Natural killer cell (primary cell): Measurements from ENCODE around the gene SORCS1. TPM values are rescaled to one million over a fixed set of nuclear protein-coding genes. Genes with fewer than 3 reads are reported as not detected.
A peak's percentile ranks its signal among the peaks of the same experiment; 100 is the strongest.

Experiments
- ATAC-seq, 3 donors: fragments of 150-1000 bp in 2 of 3; fragments of 200-7000 bp in 1 of 3; cut with Tn5 transposase; 1 replicate in 1 of 3; 2 replicates in 2 of 3; pipeline ENCODE4 v1.10.0; 2021; ENCODE audit warnings: mild to moderate bottlenecking in 2 of 3, moderate library complexity in 2 of 3
- DNase-seq, 2 donors: peaks; one replicate each; pipeline versions ENCODE4 v3.0.0 to v3.0.0-alpha.2; 2013 to 2021; ENCODE audit warnings: mixed read lengths in 1 of 2
- H3K27ac ChIP-seq: one replicate; pipeline ENCODE4 v1.5.1; 2013; ENCODE audit warnings: mild to moderate bottlenecking, low read length
- H3K27me3 ChIP-seq: one replicate; pipeline ENCODE4 v1.6.1; 2013; ENCODE audit warnings: low read length; ENCODE audit not compliant: control insufficient read depth, insufficient read depth
- H3K36me3 ChIP-seq: one replicate; pipeline ENCODE4 v1.6.1; 2013; ENCODE audit warnings: low read length; ENCODE audit not compliant: control insufficient read depth, insufficient read depth
- H3K4me1 ChIP-seq: one replicate; pipeline ENCODE4 v1.6.1; 2013; ENCODE audit warnings: low read length; ENCODE audit not compliant: control insufficient read depth, insufficient read depth
- H3K4me3 ChIP-seq: one replicate; pipeline ENCODE4 v1.5.1; 2013; ENCODE audit warnings: low read length
- H3K9me3 ChIP-seq: one replicate; pipeline ENCODE4 v1.6.1; 2013; ENCODE audit warnings: low read length; ENCODE audit not compliant: control insufficient read depth, insufficient read depth
- H3K27ac Mint-ChIP-seq, 2 donors: one replicate each; pipeline ENCODE4 v1.8.0; 2022; ENCODE audit warnings: mild to moderate bottlenecking in 2 of 2, mixed read lengths in 2 of 2, moderate library complexity in 1 of 2
- H3K27me3 Mint-ChIP-seq, 2 donors: one replicate each; pipeline ENCODE4 v1.8.0; 2022; ENCODE audit warnings: low read depth in 2 of 2, mixed read lengths in 2 of 2
- H3K36me3 Mint-ChIP-seq: one replicate; pipeline ENCODE4 v1.8.0; 2022; ENCODE audit warnings: mixed read lengths
- H3K4me1 Mint-ChIP-seq, 2 donors: one replicate each; pipeline ENCODE4 v1.8.0; 2022; ENCODE audit warnings: mixed read lengths in 2 of 2
- H3K4me3 Mint-ChIP-seq: one replicate; pipeline ENCODE4 v1.8.0; 2022; ENCODE audit warnings: mild to moderate bottlenecking, moderate library complexity, mixed read lengths
- H3K9me3 Mint-ChIP-seq, 2 donors: one replicate each; pipeline ENCODE4 v1.8.0; 2022; ENCODE audit warnings: mixed read lengths in 2 of 2
- CTCF ChIP-seq: fragments of 200-600 bp; IDR thresholded peaks from one replicate; pipeline ENCODE4 v1.8.0; 2022; ENCODE audit warnings: antibody characterized with exemption
- WGBS: methylation state at CpG from one replicate; pipeline ENCODE4 v1.1.7; 2013; ENCODE audit warnings: missing lambda C conversion rate; ENCODE audit not compliant: insufficient coverage; 5-methylcytosine and 5-hydroxymethylcytosine counted together
- intact Hi-C: fragments of 100-400 bp; cut with micrococcal nuclease; formaldehyde crosslinking; loops from one replicate; pipeline ENCODE4 v1.14.2; 2022
- total RNA-seq, 4 donors: library from RNA; stranded (reverse); fragments of 120-200 nt in 1 of 4; gene quantifications; one replicate each; pipeline versions ENCODE4 v1.2.3 to v1.2.4, GENCODE V29; 2013 to 2022

Gene SORCS1
- total RNA-seq, 3 donors from 2014 or later (not counting 1 experiment from before 2014, with no cell fraction given), result not detected

- Histone ChIP-seq H3K27ac (no peak overlapping the region), H3K4me3 (no peak overlapping the region), H3K27me3 (no peaks in the 10 kb centered on the region), H3K36me3 (no peaks in the 10 kb centered on the region), H3K4me1 (no peaks in the 10 kb centered on the region), H3K9me3 (no peaks in the 10 kb centered on the region)
- Mint-ChIP-seq H3K27ac (peak overlapping the region in 1 of 2 donors; percentile 9), H3K9me3 (peaks cover 0 to 2% of the 10 kb centered on the region in 2 donors), H3K4me1 (peaks cover 24 to 25% of the 10 kb centered on the region in 2 donors), H3K36me3 (no peaks in the 10 kb centered on the region), H3K4me3 (no peak overlapping the region), H3K27me3 (peaks cover 0 to 4% of the 10 kb centered on the region in 2 donors)
- WGBS, result 59% methylated on average over 2 of the region's 2 CpGs
- DNase-seq, result no peak
- ATAC-seq, result no peak
- no peak for TF ChIP-seq CTCF
- intact Hi-C loops, result no loop called here
Observed at GRCh38 chr10:106789623-106790022, 374.9 kb downstream of the SORCS1 start.

- no peaks in the 10 kb centered on the region for H3K9me3 ChIP-seq
- no peak for TF ChIP-seq CTCF
- H3K27me3 Mint-ChIP-seq, result peaks cover 0 to 7% of the 10 kb centered on the region in 2 donors
- H3K4me3 ChIP-seq, result no peak overlapping the region
- peaks cover 0 to 2% of the 10 kb centered on the region in 2 donors for H3K9me3 Mint-ChIP-seq
- no peaks in the 10 kb centered on the region for H3K4me1 ChIP-seq
- H3K27ac Mint-ChIP-seq, result peak overlapping the region in 1 of 2 donors; percentile 9
- peaks cover 23 to 24% of the 10 kb centered on the region in 2 donors for H3K4me1 Mint-ChIP-seq
- no peak overlapping the region for H3K4me3 Mint-ChIP-seq
- no peaks in the 10 kb centered on the region for H3K27me3 ChIP-seq
- intact Hi-C loops, result no loop called here
- 74% methylated on average over 3 of the region's 3 CpGs for WGBS
- H3K27ac ChIP-seq, result no peak overlapping the region
- DNase-seq, result no peak
- no peak for ATAC-seq
- H3K36me3 Mint-ChIP-seq, result no peaks in the 10 kb centered on the region
- no peaks in the 10 kb centered on the region for H3K36me3 ChIP-seq
Observed at GRCh38 chr10:106788982-106789381, 375.5 kb downstream of the SORCS1 start.

GRCh38 chr10:106785528-106785927, 379.0 kb downstream of the SORCS1 start:
- Histone ChIP-seq H3K4me1 (no peaks in the 10 kb centered on the region), H3K27me3 (no peaks in the 10 kb centered on the region), H3K4me3 (no peak overlapping the region), H3K36me3 (no peaks in the 10 kb centered on the region), H3K9me3 (no peaks in the 10 kb centered on the region), H3K27ac (no peak overlapping the region)
- WGBS, result 82% methylated on average over 2 of the region's 3 CpGs
- DNase-seq, result no peak
- Mint-ChIP-seq H3K4me1 (peaks cover 13 to 14% of the 10 kb centered on the region in 2 donors), H3K27me3 (peaks cover 21% of the 10 kb centered on the region in 2 donors), H3K9me3 (peaks cover 0 to 2% of the 10 kb centered on the region in 2 donors), H3K4me3 (no peak overlapping the region), H3K27ac (no peak overlapping the region), H3K36me3 (no peaks in the 10 kb centered on the region)
- intact Hi-C loops, result no loop called here
- TF ChIP-seq CTCF, result no peak
- ATAC-seq, result no peak

- DNase-seq (no peak), ATAC-seq (no peak)
- TF ChIP-seq CTCF, result no peak
- no peak overlapping the region for H3K27ac Mint-ChIP-seq
- peaks cover 34 to 48% of the 10 kb centered on the region in 2 donors for H3K27me3 Mint-ChIP-seq
- no peaks in the 10 kb centered on the region for H3K4me1 Mint-ChIP-seq
- H3K4me3 ChIP-seq, result no peak overlapping the region
- H3K36me3 ChIP-seq, result no peaks in the 10 kb centered on the region
- H3K36me3 Mint-ChIP-seq, result no peaks in the 10 kb centered on the region
- H3K4me3 Mint-ChIP-seq, result no peak overlapping the region
- 75% methylated on average over 3 of the region's 3 CpGs for WGBS
- no peaks in the 10 kb centered on the region for H3K27me3 ChIP-seq
- no peak overlapping the region for H3K27ac ChIP-seq
- H3K4me1 ChIP-seq, result no peaks in the 10 kb centered on the region
- H3K9me3 Mint-ChIP-seq, result no peaks in the 10 kb centered on the region
- intact Hi-C loops, result no loop called here
- no peaks in the 10 kb centered on the region for H3K9me3 ChIP-seq
Observed at GRCh38 chr10:106780632-106781031, 383.9 kb downstream of the SORCS1 start.
